CD4-positive, alpha-beta T cell treated with Interleukin-1 beta for 1 hour (primary cell): ENCODE results near the gene GALNTL6.

Experiments used
- DNase-seq, 2 donors: peaks; one replicate each; pipeline ENCODE4 v3.0.0-alpha.2; 2020 to 2022

The GALNTL6 gene

DNA sequence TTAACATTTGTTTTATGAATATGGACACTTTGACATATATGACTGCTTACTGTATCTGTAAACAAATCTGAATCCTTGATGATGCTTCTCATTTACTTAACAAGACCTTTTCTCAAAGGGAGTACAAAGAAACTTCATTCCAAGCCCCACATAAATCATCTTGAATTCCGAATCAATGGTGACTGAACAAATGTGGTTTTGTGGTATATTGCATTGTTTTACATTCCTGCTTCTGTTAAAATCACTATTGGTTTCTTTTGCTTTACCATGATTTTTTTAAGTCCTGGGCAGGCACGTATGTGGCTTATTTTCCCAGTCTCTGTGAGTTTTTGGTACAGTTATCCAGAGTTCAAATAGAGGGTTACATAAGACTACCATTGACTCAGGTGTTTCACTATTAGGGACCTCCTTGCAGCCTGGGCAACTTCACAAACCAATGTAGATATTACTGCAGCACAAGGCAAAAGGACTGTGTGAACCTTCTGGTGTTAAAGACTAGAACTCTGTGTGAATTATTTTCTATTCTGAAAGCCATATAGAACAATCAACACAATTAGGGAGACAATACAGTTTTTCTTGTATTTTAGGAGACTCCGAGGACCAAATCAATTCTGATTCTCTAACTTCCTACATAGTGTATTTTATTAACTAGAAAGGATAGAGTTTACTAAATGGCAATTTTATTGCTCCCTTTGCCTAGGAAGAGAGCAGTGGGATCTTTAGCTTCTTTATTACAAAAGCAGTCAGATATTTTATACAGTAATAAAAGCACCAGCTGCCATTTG is 196.4 kb downstream of the GALNTL6 start:
- no peak for DNase-seq

DNA sequence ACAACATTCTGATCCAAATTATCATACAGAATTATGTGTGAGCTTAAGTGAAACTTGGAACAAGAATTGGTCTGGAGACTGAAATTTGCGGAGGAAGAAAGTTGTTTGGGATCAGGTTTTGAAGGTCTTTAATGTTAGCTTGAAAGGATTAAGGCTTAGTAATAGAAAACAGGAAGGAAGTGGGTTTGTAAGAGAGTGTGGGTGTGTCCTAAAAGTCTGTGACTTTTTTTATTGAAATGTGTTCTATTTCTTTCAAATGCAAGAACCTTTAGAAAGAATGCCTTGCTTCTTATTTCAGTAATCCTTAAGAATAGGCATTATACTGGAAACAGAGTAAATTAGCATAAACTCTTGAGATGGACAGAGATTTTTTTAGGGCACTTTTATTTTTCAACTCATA is 198.0 kb downstream of the GALNTL6 start:
- DNase-seq = no peak

DNA sequence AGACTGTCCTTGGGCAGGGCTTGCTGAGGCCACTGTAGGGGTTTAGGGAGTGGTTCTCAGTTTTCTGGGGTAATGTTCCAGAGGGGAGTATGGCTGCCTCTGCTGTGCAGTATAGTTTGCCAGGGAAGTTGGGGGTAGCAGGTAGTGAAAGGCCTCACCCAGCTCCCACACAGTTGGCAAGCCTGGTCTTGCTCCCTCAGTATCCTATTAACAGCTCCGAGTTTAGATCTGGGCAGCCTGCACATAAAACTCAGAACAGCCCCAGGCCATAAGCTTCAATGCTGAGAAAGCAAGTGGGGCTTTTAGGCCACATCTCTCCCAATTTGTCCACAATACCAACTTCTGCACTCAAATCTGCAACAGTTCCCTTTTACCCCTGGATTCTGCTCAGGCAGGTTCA is 205.2 kb downstream of the GALNTL6 start:
- DNase-seq = no peak

DNA sequence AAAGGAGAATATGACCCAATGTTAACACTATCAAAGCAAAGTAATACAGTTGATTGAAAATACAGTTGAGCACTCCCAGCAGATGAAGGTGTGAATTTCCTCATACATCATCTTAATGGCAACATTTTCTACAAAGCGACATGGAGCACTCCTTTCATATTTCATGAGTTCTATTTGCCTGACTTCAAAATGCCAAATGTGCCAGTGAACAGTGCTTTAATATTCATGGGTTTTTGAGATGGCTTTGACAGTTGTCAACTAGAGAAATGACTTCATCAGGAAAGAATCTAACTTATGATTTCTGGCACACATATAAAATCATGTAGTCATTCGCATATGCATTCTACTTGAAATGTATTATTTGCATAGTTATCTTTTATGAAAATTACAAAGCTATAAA is 222.4 kb downstream of the GALNTL6 start:
- DNase-seq = no peak

DNA sequence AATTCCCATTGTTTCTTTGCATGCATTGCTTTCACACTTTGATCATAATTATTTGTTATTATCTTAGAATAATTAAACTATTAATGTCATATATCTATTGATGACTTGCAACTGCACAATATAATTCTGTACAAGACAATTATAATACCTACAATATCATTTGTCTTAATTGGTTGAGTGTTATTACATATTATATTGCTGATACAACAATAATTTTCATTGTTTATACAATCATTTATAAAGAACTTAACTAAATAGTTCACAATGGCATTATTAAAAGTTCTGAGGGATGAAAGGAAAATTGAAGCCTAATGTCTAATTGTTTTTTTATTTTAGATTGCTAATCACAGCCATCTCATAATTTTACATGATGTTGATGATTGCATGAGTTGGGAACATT is 227.6 kb downstream of the GALNTL6 start:
- no peak for DNase-seq

DNA sequence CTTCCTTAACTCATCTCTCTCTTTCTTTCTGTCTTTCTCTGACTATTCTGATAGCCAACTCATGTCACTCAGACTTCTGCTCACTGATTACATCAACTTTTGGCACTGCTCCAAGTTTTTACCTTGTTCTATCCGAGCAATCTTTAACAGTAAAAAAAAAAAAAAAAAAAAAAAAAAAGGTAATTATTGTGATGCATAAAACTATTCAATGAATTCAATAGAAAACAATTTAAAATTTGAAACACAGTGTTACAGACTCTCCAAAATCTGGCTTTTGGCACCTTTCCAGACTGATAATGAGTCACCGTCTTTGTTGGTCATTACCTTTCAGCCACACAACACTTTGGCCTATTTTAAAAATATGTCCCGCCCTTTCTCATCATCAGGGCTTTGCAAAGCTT is 229.5 kb downstream of the GALNTL6 start:
- no peak for DNase-seq

DNA sequence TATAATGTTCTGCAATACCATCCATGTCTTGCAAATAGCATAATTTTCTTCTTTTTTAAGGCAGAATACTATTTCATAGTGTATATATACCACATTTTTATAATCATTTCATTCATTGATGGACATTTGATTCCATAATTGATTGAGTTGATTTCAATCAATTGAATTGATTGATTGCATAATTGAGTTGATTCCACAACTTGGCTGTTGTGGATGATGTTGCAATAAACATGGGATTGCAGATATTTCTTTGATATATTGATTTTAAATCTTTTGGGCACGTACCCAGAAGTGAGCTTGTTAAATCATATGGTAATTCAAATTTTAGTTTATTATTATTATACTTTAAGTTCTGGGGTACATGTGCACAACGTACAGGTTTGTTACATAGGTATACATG is 232.8 kb downstream of the GALNTL6 start:
- no peak for DNase-seq

DNA sequence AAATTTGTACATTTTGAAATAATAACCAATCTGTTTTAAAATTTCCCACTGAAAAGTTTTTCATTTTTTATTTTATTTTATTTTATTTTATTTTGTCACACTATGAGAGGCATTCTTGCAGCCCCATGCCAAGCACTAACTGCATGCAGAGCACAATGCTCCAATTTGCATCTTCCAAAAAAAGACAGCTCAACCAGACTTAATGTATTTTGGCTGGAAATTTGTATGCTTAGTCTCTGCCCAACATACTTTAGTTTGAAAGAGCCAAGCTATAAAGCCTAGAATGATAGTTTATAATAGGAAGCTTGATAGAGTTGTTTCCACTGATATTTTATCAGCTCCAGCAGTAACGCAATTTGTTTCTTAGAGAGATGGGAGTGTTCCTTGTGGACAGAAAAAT is 235.5 kb downstream of the GALNTL6 start:
- DNase-seq = no peak

DNA sequence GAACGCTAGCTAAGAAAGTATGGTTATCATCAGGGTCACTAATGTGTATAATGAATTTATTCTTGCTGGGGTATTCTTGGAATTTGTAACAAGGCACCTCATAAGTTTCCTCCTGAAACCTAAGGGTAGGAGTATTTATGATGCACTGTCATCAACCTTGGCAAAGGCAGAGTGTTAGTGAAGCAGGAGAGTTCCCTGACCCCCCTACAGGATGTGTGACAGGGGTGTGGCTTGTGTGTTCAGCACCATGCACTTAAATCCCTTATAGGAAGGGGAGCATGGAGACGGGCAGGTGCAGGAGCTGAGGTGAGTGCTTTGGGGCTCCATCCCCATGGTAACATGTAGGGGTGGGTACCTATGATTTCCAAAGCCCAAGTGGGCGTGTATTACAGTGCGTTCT is 237.7 kb downstream of the GALNTL6 start:
- DNase-seq = no peak

DNA sequence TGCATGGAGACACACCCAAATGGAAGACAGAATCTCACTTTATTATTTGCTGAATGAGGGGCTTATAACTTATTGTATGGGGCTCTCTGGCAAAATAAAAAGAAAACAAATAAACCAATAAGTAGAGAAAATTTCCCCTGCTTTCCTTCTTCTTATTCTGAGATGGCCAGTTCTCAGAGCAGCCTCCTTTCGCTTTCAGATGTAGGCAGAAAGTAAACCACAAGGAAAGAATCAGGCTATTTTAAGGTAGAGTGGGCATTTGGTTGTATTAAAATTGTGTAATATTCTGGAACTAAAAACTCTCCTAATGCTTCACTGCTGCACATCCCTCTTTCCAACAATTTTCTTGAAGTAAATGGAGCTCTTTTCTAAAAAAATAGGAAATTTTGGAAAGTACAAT is 241.8 kb downstream of the GALNTL6 start:
- no peak for DNase-seq

DNA sequence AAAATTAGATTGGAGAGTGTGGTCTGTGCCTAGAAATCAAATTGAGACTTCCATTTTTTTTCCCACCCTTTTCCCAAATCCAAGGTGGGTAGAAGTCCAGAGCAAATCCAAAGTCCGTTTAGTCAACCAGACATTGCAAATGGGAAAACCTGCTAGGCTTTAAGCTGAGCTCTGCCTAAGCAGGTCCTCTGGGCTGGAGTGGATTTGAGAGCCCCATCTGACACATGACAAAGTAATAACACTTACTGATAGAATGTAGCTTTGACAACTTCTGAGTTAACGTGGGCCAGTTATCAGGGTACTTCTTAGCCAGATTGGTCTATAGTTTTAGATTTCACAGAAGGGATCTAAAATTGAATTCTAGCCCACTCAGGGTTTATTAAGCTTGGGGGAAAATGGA is 242.3 kb downstream of the GALNTL6 start:
- DNase-seq = no peak

DNA sequence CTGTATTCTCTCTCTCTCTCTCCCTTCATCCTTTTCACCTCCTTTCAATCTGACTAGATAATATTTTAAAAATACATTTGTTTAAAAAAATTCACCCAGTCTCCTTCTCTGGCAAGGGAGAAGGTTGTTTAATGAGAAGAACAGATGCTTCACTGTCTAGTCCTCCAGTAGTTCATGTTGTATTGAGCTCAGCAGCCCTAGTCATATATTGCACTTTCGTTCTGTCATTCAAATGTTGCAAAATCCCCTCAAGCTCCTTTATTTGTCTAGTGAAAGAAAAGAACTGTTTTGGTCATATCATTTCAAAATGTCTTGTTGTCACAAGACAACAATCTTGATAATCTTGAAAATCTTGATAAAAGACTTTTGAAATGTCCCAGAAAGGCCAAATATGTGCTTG is 248.0 kb downstream of the GALNTL6 start:
- no peak for DNase-seq

DNA sequence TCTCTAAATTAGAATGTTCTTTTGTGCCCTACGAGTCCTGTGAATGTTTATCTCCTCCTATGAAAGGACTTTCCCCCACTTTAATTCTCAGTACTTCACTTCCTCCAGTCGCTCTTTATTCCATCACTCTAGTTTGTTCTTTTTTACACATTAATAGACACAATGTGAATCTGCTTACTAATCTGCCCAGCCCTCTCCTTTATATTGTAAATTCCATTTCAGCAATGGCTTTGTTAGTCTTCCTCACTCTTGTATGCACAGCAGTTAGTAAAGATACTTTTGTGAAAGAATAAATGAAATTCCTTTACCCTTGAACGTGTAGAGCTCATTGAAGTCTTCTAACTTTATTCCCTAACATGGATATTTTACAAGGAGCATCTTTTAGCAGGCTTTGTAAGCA is 255.3 kb downstream of the GALNTL6 start:
- no peak for DNase-seq

DNA sequence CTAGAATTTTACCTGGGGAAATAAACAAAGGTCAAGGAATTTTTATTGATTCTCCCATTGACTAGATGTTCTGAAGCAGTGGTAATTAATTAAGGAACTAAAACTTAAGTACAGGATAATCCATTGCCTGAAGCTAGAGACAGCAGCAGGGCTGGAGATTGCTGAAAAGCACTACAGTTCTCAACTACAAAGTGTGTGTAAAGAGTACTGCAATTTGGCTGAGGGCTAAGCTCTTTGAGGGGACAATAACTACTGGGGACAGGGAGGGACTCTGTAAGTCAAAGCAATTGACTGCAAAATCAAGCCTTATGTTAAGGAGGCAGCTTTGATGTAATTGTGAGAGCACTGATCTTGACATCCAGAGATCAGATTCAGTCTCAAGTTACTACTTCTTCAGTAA is 260.4 kb downstream of the GALNTL6 start:
- DNase-seq = no peak

DNA sequence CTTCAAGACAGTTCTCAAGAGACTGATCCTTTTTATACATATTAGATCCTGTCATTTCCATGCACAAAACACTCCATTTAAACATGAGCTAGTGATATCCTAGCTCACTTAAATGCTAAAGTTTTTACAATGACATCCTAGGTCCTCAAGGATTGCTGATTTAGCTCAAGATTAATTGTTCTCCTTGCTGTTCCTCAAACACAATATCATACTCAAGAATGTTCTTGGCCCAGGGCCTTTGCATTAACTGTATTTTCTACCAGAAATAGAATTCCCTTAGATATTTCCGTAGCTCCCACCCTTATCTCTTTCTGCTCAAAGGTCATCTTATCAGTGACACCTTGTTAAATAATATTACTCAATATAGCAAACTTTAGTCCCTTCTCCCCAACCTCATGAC is 270.1 kb downstream of the GALNTL6 start:
- DNase-seq = no peak

DNA sequence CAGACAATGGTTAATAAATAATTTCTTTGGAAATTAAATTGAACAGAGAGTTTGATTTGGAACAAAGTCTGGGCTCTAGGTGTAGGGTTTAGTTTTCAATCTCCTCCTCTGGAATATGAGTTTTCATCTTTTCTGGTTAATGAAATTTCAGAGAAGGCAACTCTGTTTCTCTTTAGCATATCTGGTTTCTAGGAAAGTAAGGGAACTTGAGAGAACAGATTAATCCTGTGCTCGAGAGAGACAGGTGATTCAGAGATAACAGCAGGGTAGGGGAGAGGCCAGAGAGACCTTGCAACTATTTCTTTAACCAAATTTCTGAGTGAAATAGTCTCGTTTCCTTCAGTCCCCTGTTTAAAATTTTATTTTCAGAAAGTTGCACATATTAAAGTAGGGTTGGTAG is 275.4 kb downstream of the GALNTL6 start:
- DNase-seq = no peak

DNA sequence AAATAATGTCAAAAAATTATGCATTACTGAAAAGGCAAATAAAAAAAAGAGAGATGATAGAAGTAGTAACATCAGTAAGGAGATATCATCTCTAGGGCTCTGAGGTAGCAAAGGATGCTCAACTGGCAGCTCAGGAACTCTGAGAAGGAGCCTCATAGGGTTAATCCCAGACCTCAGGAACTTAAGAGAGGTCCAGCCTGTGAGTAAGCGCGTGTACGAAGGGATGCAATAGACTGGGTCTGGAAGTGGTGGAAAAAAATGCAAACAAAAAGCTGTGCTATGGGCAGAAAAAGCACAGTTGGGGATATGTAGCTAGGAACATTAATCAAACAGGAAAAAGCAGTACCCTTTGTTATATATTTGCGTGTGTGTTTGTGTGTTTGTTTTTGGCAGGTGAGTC is 282.0 kb downstream of the GALNTL6 start:
- no peak for DNase-seq

DNA sequence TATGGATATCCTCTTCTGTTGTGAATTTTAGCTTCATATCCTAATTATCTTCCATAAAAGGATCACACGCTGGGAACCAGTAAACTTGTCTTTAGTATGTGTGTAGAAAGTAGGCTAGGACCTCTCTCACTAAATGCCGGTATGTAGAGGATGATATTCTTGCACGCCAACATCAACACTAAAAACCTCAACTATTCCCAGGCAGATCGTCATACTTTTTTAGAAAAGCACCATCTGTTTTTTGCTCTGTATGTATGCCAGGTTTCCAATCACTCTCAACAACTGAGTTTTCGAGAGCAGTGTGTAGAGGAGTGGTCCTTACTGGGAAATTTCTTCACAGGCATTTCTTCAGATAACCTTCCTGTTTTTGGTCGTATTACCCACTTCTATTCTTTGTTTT is 283.6 kb downstream of the GALNTL6 start:
- DNase-seq = no peak

DNA sequence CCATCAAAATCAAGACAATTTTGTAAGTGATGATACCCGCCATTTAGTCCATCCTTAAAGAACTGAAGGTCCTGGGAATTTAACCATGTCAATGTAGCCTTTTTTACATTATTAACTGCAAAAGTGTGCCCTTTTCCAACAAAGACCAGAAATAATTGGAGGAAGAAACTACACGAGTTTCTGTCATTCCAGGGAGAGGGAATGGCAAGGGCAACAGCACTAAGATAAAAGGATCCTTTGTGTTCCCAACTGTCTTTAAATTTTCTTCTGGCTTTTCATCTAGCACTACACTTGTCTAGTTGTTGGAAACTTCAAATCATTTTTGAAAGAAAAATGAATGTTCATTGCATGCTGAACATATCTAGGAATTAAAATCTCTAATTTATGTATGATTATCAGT is 286.2 kb downstream of the GALNTL6 start:
- no peak for DNase-seq

DNA sequence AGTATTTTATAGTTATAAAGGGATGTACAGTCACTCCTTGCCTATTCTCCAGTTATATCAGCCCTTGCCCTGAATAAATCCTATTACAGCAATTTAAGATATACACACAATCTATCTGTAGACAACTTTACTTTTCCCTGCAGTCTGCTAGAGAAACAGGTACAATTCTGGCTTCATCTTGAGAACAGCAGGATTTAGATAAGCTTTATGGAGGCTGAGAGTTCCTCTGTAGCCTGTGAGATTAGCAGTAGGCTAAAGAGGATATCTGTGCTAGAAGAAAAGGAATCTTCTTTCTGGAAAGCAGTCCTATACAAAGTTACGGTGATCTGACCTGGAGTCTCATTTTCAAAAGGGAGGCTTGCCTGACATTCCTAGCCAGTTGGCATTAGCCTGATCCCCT is 290.3 kb downstream of the GALNTL6 start:
- no peak for DNase-seq

DNA sequence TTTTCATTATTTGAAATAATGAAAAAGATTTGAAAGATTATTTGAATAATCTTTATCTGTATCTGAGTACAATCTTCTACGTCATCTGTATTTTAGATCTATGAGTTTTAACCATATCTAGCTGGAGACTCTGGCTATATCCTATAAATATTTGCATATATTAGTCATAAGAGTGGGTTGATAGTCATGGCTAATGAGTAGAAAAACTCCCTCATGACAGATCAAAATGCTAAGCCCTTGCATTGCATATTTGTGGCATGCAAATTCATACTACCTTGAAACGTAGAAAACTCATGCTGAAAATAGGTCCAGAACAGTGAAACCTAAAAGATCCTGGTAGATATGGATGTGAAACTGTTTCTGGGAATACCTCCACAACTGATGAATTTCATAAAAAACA is 291.3 kb downstream of the GALNTL6 start:
- DNase-seq = no peak

DNA sequence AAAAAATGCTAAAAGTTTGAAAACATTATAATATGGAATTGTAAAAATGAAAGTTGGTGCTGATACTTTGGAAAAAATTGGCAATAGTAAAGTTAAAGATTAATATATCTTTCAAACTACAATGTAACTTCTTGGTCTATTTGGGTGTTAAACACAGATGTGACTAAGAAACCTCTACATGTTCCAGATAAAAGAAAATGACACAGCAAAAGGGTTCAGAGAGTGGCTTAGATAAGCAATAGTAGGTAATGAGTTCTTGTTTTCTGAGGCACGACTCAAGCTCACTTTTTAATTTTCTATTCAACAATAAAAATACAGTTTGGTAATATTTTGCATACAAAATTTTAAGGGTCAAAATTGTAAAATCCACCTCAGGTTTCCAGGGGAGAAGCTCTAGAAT is 292.7 kb downstream of the GALNTL6 start:
- no peak for DNase-seq

DNA sequence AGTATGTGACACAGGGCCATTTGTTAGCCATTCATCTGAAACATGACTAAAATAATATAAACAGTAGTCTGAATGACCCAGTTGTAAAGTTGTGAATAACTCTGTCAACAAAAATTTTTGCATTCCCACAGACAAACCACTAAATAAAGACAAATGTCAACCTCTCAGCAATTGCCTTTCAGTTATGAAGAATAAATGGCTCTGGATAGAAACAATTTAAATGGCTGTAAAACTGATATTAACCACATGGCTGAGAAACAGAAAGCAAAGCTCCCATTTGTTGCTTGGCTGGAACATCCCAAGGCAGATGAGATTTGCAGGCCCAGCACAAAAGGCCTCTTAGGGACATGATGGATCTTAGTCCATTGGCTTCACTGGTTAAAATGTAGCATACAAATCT is 296.3 kb downstream of the GALNTL6 start:
- no peak for DNase-seq

DNA sequence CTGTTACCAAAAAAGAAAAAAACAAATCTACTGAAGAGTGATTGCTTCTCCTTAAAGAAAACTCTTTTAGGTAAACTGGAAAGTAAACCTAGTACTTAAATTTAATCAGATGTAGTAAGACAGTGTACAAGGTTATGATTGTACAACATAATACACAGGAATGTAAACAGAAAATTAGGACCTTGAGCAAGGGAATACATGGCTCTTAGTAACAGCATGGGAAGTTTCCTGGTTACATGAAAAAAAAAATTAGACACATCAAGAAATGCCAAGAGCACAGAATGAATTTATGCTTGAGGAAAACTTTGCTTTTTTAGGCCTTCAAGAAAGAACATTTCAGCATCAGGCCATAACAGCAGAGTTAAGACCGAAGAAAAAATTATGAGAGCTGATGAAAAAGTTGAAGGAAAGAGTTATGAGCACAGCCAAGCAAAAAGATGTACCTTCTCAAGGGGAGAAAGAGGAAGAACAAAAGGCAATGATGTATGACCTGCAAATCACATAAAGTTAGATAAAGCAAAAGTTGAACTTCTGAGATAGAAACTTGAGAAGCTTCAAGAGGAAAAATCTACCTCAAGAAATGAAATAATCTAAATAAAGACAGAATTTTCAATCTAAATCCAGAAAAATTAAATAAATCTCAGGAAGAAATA is 311.6 kb downstream of the GALNTL6 start:
- no peak for DNase-seq

DNA sequence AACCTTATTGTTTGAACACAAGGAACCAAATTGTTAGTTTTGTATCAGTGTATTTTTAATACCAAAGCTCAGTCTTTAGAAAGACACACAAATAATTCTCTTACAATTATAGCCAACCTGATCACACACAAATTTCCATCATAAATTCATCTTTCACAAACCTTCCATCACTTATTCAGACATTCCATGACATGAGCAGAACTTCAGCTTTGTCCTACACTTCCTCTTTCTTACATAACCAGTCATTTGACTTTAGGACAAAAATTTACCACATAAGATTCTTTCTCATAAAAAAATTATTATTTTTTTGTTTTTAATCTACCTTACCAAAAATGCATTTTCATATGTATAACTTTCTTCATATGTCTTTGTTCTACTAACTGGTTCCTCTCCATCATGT is 312.2 kb downstream of the GALNTL6 start:
- no peak for DNase-seq
